ENCODE measurements around the gene TIMM23. TPM values are rescaled to one million over a fixed set of nuclear protein-coding genes. Genes with fewer than 3 reads are reported as not detected.
"Not testable (repeated sequence)": the region's sequence is repeated elsewhere in the genome, so short reads cannot be mapped to it uniquely, and the experiment has no call there.

Gene TIMM23
- total and polyA plus RNA-seq, 2 donors (not counting 1 experiment from before 2014, with no cell fraction given) = 55.0 to 130 TPM

GRCh38 chr10:45971019-45971418 lies 1.3 kb upstream of the TIMM23 start:
- H3K4me3 ChIP-seq (replicated peaks in 1 of 4; ENCODE audit: control extremely low read depth in 1 of 4, insufficient read depth in 1 of 4, low read depth in 3 of 4, low read length in 4 of 4) = peak overlapping the region; percentile 50 to 93 (median 69)
- H3K27me3 ChIP-seq (ENCODE audit: control insufficient read depth, insufficient read depth, low read length); H3K9me3 ChIP-seq (ENCODE audit: control insufficient read depth, insufficient read depth, low read depth, low read length); DNase-seq (ENCODE audit: low read depth in 2 of 2); H4K20me1 ChIP-seq (ENCODE audit: control insufficient read depth, extremely low read depth, insufficient read depth, low read length); H3K9ac ChIP-seq (ENCODE audit: insufficient read depth, low read length); H3K36me3 ChIP-seq (ENCODE audit: control insufficient read depth, insufficient read depth, low read length); H2AFZ ChIP-seq (ENCODE audit: low read length); H3K27ac ChIP-seq (ENCODE audit: insufficient read depth, low read length); H3K4me1 ChIP-seq (ENCODE audit: control insufficient read depth, extremely low read depth, insufficient read depth, low read length): not testable (repeated sequence)
- H3K79me2 ChIP-seq (ENCODE audit: control insufficient read depth, insufficient read depth, low read length) = peaks cover 51% of the 10 kb centered on the region
- peak overlapping the region; percentile 32 for H3K4me2 ChIP-seq (ENCODE audit: extremely low read depth, insufficient read depth, low read length)

GRCh38 chr10:45971742-45972105 lies 565 bp upstream of the TIMM23 start:
- H3K4me1 ChIP-seq (ENCODE audit: control insufficient read depth, extremely low read depth, insufficient read depth, low read length); H4K20me1 ChIP-seq (ENCODE audit: control insufficient read depth, extremely low read depth, insufficient read depth, low read length); H3K36me3 ChIP-seq (ENCODE audit: control insufficient read depth, insufficient read depth, low read length); H3K27me3 ChIP-seq (ENCODE audit: control insufficient read depth, insufficient read depth, low read length); H3K9me3 ChIP-seq (ENCODE audit: control insufficient read depth, insufficient read depth, low read depth, low read length); H2AFZ ChIP-seq (ENCODE audit: low read length): not testable (repeated sequence)
- Histone ChIP-seq H3K4me3 (replicated peaks in 1 of 4; ENCODE audit: control extremely low read depth in 1 of 4, insufficient read depth in 1 of 4, low read depth in 3 of 4, low read length in 4 of 4) (peak overlapping the region; percentile 50 to 93 (median 69)), H3K27ac (ENCODE audit: insufficient read depth, low read length) (peak overlapping the region; percentile 80), H3K79me2 (ENCODE audit: control insufficient read depth, insufficient read depth, low read length) (peaks cover 51% of the 10 kb centered on the region), H3K9ac (ENCODE audit: insufficient read depth, low read length) (peak overlapping the region; percentile 68), H3K4me2 (ENCODE audit: extremely low read depth, insufficient read depth, low read length) (peak overlapping the region; percentile 48)
- peak in 1 of 2 donors; percentile 8 for DNase-seq (ENCODE audit: low read depth in 2 of 2)

DNA sequence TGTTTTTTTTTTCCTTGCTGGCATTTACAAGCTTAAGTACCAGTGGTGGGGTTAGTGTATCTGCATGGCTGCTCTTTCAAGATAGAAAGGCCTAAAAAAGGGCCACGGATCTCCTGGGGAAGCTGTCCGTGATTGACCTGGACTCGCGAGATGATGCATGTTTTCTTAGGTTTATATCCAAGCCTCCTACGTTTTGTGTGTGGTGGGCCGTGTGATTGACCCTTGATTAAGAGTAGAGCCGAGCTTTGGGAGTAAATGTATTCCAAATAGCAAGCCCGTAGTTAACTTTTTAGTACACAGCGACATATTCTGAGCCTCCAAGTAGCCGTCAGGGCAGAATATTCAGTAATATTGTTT lies 502 bp downstream of the TIMM23 start:
- Histone ChIP-seq H3K79me2 (ENCODE audit: control insufficient read depth, insufficient read depth, low read length) (peaks cover 51% of the 10 kb centered on the region), H3K4me2 (ENCODE audit: extremely low read depth, insufficient read depth, low read length) (peak overlapping the region; percentile 80), H3K9ac (ENCODE audit: insufficient read depth, low read length) (peak overlapping the region; percentile 68), H3K27ac (ENCODE audit: insufficient read depth, low read length) (peak overlapping the region; percentile 80), H3K4me3 (replicated peaks in 1 of 4; ENCODE audit: control extremely low read depth in 1 of 4, insufficient read depth in 1 of 4, low read depth in 3 of 4, low read length in 4 of 4) (peak overlapping the region; percentile 50 to 93 (median 69))
- DNase-seq (ENCODE audit: low read depth in 2 of 2) = peak; percentile 2 to 32
- H3K27me3 ChIP-seq (ENCODE audit: control insufficient read depth, insufficient read depth, low read length); H2AFZ ChIP-seq (ENCODE audit: low read length); H4K20me1 ChIP-seq (ENCODE audit: control insufficient read depth, extremely low read depth, insufficient read depth, low read length); H3K36me3 ChIP-seq (ENCODE audit: control insufficient read depth, insufficient read depth, low read length); H3K9me3 ChIP-seq (ENCODE audit: control insufficient read depth, insufficient read depth, low read depth, low read length); H3K4me1 ChIP-seq (ENCODE audit: control insufficient read depth, extremely low read depth, insufficient read depth, low read length): not testable (repeated sequence)

DNA sequence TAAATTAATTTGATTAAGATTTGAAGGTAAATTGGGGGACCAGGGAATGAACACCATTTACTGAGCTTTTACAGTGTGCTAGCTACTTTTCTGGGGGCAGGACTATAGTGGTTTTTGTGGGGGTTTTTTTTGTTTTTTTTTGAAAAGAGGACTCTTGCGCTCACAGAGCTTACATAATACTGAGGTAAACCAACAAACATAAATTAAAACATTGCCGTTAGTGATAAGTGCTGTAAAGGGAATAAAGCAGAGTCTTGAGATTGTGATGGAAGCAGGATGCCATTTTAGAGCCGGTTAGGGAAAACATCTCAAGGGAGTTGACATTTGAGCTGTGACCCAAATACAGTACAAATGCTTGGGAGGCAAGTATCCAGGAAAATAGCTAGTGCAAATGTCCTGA lies 1.8 kb downstream of the TIMM23 start:
- H2AFZ ChIP-seq (ENCODE audit: low read length); H3K27me3 ChIP-seq (ENCODE audit: control insufficient read depth, insufficient read depth, low read length); H3K36me3 ChIP-seq (ENCODE audit: control insufficient read depth, insufficient read depth, low read length); H4K20me1 ChIP-seq (ENCODE audit: control insufficient read depth, extremely low read depth, insufficient read depth, low read length); H3K9ac ChIP-seq (ENCODE audit: insufficient read depth, low read length); H3K9me3 ChIP-seq (ENCODE audit: control insufficient read depth, insufficient read depth, low read depth, low read length); H3K27ac ChIP-seq (ENCODE audit: insufficient read depth, low read length); H3K4me1 ChIP-seq (ENCODE audit: control insufficient read depth, extremely low read depth, insufficient read depth, low read length); H3K4me2 ChIP-seq (ENCODE audit: extremely low read depth, insufficient read depth, low read length); DNase-seq (ENCODE audit: low read depth in 2 of 2): not testable (repeated sequence)
- H3K79me2 ChIP-seq (ENCODE audit: control insufficient read depth, insufficient read depth, low read length) = peaks cover 48% of the 10 kb centered on the region
- peak overlapping the region in 1 of 4 experiments; percentile 25 for H3K4me3 ChIP-seq (replicated peaks in 1 of 4; ENCODE audit: control extremely low read depth in 1 of 4, insufficient read depth in 1 of 4, low read depth in 3 of 4, low read length in 4 of 4)

DNA sequence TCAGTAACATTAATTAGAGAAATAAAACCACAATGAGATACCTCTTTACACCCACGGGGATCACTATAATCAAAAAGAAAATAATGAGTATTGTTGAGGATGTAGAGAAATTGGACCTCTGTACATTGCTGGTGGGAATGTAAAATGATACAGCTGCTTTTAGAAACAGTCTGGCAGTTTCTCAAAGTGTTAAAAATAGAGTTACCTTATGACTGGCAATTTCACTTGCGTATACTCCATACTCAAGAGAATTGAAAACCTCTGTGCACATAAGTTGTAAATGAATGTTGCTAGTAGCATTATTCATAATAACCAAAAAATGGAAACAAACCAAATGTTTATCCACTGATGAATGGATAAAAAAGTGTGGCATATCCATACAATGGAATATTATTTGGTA lies 6.3 kb downstream of the TIMM23 start:
- H4K20me1 ChIP-seq (ENCODE audit: control insufficient read depth, extremely low read depth, insufficient read depth, low read length); H3K27ac ChIP-seq (ENCODE audit: insufficient read depth, low read length); H2AFZ ChIP-seq (ENCODE audit: low read length); H3K9me3 ChIP-seq (ENCODE audit: control insufficient read depth, insufficient read depth, low read depth, low read length); H3K4me2 ChIP-seq (ENCODE audit: extremely low read depth, insufficient read depth, low read length); H3K27me3 ChIP-seq (ENCODE audit: control insufficient read depth, insufficient read depth, low read length); H3K4me1 ChIP-seq (ENCODE audit: control insufficient read depth, extremely low read depth, insufficient read depth, low read length); H3K36me3 ChIP-seq (ENCODE audit: control insufficient read depth, insufficient read depth, low read length); H3K4me3 ChIP-seq (replicated peaks in 1 of 4; ENCODE audit: control extremely low read depth in 1 of 4, insufficient read depth in 1 of 4, low read depth in 3 of 4, low read length in 4 of 4); H3K9ac ChIP-seq (ENCODE audit: insufficient read depth, low read length); DNase-seq (ENCODE audit: low read depth in 2 of 2): not testable (repeated sequence)
- H3K79me2 ChIP-seq (ENCODE audit: control insufficient read depth, insufficient read depth, low read length) = peaks cover 18% of the 10 kb centered on the region

DNA sequence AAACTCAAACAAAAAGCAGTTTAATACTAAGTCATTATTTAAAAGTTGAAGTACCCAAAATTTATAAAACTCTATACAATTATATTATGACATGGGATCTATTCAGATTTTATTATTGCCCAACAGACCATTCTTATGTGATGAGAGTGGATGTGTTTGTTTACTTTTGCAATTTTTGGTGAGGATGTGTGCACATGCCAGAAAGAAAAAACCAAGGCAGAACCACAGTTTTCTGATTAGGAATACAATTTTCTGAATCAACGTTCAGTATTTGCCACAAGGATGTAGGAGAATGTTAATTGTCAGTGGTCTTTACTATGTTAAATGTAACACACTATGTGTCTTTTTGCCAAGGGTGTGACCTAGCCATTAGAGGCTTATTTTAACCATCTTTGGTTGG lies 9.1 kb downstream of the TIMM23 start:
- not testable (repeated sequence) for DNase-seq (ENCODE audit: low read depth in 2 of 2); H3K9ac ChIP-seq (ENCODE audit: insufficient read depth, low read length); H3K4me2 ChIP-seq (ENCODE audit: extremely low read depth, insufficient read depth, low read length); H3K27me3 ChIP-seq (ENCODE audit: control insufficient read depth, insufficient read depth, low read length); H3K4me3 ChIP-seq (replicated peaks in 1 of 4; ENCODE audit: control extremely low read depth in 1 of 4, insufficient read depth in 1 of 4, low read depth in 3 of 4, low read length in 4 of 4); H3K9me3 ChIP-seq (ENCODE audit: control insufficient read depth, insufficient read depth, low read depth, low read length); H3K27ac ChIP-seq (ENCODE audit: insufficient read depth, low read length); H3K79me2 ChIP-seq (ENCODE audit: control insufficient read depth, insufficient read depth, low read length); H4K20me1 ChIP-seq (ENCODE audit: control insufficient read depth, extremely low read depth, insufficient read depth, low read length); H3K4me1 ChIP-seq (ENCODE audit: control insufficient read depth, extremely low read depth, insufficient read depth, low read length); H3K36me3 ChIP-seq (ENCODE audit: control insufficient read depth, insufficient read depth, low read length); H2AFZ ChIP-seq (ENCODE audit: low read length)

Measured in fibroblast of lung (primary cell).